ENCODE data around the gene ZC3HAV1L.
"Not testable (repeated sequence)": the region's sequence is repeated elsewhere in the genome, so short reads cannot be mapped to it uniquely, and the experiment has no call there.

The ZC3HAV1L gene

DNA sequence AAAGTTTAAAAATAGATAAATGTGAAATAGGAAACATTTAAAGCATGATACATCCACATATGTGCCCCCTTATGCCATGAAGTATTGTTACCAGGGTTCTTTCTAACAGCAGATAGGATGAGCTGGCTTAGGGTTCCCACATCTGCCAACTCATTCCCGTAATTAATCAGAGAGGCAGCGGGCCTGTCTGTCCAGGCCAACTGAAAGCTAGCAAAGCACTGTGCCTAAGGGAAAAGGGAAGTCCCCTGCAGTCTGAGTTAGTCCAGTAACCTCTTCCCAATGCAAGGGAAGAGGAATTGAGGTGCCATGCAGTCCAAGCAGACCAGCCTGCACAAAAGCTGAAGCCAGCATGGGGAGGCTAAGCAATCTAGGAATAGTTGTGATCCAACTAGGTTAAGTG is 18.3 kb upstream of the ZC3HAV1L start:
- no peak for DNase-seq (ENCODE audit: low read depth)

DNA sequence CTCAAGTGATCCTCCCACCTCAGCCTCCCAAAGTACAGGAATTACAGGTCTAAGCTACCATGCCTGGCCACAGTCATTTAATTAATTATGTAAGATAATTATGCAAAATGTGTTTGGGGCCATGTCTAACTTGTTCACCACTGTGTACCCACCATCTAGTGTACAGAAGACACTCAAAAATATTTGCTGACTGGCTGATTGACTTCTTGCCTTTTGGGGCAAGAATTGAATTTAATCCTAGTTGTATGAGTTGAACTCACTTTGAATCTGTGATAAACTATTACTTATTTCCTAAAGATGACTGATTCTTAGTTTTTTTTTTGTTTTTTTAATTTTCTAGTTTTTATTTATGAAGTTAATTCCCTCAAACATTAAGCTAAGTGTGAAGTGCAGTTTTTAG is 15.8 kb upstream of the ZC3HAV1L start:
- DNase-seq (ENCODE audit: low read depth): no peak

DNA sequence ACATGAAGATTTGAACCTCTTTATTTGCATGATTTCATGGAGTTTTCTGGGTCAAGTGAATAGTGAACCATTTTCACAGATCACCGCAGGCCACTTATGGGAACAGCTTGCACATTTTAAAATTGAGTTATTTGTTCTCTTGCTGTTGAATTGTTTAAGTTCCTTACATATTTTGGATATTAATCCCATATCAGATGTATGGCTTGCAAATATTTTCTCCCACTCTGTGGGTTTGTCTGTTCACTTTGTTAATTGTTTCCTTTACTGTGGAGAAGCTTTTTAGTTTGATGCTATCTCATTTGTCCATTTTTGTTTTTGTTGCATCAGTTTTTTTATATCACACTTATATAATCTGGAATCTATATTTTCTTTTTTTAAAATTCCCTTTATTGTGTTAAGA is 14.1 kb upstream of the ZC3HAV1L start:
- DNase-seq (ENCODE audit: low read depth): no peak

DNA sequence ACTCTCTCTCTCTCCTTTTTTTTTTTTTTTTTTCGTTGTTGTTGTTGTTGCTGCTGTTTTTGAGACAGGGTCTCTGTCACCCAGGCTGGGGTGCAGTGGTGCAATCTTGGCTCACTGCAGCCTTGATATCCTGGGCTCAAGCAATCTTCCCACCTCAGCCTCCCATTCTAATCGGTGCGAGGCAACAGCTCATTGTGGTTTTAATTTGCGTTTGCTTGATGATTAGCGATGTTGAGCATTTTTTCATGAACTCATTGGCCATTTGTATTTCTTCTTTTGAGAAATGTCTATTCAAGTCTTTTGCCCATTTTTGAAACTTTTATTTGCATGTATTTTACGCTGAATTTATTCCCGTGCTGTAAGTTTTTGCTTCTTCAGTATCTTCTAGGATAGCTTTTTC is 13.3 kb upstream of the ZC3HAV1L start:
- no peak for DNase-seq (ENCODE audit: low read depth)

DNA sequence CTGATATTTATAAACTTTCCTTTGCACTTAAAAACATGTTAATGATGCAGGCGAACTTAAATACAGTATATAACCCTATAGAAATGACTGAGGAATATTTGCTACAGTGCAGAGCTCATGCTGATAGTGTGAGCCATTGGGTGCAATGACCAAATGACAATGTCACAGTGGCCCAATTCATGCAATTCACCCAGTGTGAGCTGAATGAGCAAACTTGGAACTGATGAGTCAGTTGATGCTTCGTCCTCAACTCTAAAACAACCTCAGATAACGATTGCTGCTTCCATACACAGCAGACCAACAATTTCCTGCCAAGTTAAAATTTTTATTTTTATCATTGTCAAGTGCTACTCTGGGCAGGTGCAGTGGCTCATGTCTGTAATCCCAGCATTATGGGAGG is 12.1 kb upstream of the ZC3HAV1L start:
- DNase-seq (ENCODE audit: low read depth): no peak

DNA sequence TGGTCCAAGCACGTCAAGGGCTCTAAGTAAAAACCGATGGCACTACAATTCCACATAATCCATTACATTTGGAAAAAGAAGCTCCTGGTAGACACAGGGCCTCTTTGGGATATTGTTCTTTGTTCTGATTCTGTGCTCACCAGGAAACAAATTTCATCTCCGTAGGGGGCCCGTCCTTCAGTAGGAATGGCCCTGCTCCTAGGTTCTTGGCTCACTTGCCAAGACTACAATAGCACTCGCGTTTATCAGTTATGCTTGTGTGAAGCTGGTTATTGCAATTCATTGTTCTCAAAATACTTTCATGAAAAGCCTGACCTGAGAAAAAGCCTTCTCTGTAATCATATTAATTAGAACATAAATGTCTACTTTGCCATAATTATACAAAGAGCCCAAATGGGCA is 10.3 kb upstream of the ZC3HAV1L start:
- no peak for DNase-seq (ENCODE audit: low read depth)

DNA sequence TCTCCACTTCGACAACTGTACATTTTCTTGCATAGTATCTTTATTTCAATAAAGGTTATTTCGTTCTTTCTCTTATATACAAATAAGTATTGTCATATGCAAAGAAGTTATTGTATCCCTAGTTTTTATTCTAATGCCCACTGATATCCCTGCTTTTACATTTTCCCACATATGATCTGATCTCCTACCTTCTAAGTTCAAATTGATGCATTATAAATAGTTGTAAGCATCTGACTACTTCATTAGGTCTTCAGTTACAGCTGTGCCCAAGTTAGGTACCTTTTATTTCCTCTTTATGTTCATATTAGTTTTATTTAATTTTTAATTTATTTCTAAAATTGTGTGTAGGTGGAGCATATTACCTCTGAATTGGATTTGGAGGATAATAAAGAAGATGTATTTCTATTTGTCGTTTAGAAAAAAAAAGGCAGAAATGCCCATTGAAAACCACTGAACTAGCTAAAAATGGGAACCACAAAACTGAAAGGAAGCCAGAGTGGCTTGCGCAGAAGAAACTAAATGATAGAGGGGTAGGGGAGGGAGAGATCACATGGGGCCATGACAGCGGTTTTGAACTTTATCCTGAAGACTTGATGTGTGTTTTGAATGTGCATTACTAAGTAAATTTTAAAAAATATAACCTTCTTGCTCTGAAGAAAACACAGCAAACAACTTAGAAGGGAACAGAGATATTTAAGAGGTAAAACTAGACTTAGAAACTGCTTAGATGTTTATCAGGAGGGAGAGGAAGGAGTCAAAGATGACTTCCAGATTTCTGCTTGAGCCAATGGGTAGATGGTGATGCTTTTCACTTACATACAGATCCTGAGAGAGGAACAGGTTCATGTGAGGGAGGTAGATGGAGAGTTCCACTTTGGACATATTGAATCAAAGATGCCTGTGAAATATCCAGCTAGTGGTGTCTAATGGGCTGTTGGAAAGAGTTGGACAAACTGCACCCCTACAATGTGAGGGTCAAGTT is 9.3 kb upstream of the ZC3HAV1L start:
- DNase-seq (ENCODE audit: low read depth): no peak

DNA sequence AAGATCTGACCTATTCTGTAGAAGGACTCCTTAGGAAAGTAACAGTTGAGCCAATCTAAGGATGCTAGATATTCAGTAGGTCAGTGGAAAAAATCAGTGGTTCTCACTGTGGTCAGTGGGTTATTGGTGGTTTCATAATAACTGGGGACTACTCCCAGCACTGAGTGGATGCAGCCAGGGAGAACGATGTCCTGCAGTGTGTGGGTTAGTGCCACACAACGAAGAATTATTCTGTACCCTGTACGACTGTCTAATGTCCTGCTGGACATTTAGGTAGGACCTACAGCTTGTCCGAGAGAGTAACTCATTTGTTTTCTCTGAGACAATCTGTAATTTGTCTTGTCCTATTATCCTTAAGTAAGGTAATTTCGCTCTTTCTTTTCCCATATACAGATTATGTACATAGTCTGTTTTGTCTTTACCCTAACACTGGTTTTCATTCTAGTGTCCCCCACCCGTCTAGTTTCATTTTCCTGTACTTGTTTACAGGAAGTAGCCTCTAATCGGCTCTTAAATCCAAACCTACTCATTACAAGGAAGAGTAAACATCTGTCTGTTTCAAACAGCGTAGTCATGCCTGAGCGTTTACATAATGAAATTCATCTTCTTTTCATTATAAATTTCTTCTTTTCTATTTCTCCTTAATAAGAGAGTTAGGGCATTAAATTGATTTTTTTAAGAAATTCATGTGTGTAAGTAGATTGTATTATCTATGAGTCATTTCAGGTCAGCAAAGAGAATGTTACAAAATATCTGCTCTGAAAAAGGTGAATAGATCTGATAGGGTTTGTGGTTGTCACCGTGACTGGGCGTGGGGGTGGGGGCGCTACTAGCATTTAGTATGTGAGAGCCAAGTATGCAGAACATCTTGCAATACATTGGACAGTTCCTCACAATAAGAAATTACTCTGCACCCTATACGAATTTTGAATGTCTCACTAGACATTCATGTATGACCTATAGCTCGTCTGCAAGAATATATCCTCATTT is 8.3 kb upstream of the ZC3HAV1L start:
- DNase-seq (ENCODE audit: low read depth): peak; percentile 41

DNA sequence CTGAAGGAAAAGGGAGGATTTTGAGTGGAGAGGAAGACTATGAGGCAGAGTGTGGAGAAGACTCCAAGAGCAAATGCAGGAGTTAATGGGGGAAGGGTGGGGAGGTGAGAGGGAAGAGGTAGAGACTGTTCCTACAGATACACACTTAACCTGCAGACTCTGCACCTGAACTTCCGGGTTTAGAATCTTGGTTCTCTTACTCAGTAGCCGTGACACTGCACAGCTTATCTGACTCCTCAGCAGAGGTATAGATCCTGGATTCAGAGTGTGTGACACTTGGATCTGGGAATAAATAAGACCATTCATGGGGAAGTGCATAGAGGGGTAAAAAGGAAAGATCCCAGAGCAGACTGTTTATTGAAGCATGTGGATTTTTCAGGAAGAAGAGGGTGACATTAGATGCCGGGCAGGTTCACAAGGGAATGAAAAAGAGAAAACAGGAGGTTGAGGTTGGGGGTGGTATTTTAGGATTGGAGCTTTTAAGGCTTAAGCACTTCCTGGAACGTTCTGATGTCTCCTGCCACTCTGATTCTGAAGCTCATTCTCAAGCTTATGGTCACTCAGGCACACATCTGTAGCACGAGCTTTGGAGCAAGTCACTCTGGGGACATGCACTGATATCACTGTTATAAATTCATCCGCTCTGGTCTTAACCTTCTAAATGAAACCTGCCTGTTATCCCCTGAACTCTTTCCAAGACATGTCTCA is 5.7 kb upstream of the ZC3HAV1L start:
- DNase-seq (ENCODE audit: low read depth): no peak

DNA sequence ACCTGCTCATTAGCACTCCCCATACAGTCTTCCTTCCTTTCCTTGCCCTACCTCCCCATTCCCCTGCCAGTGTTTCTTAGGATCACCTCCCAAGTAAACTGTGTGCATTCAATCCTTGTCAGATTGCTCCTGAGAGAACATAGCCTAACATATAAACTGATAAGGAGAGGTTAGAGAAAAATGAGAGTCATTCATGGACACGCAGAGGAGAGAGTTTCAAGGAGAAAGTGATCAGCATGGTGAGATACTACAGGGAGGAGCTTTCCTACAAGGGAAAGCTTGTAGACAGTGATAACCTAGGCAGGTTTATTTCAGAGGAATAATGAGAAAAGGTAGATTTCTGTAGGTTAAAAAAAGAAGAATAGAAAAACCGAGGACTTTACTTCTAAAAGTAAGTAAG is 2.8 kb upstream of the ZC3HAV1L start:
- no peak for DNase-seq (ENCODE audit: low read depth)

DNA sequence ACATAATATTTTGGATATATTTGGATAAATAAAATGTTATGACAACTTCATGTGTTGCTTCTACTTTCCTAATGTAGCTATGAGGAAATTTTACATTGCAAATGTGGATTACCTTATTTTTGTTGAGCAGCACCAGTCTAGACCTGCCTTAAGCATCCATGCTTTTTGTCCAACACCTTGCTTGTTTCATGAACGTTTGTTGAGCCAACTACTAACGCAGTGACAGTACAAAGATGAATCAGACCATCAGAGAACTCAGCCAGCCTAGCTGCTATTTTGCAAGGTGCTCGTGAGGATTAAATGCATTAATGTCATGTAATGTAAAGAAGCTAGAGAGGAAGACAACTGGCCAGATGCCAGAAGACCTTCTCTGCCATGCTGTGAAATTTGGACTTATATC is 1.1 kb upstream of the ZC3HAV1L start:
- no peak for DNase-seq (ENCODE audit: low read depth)

DNA sequence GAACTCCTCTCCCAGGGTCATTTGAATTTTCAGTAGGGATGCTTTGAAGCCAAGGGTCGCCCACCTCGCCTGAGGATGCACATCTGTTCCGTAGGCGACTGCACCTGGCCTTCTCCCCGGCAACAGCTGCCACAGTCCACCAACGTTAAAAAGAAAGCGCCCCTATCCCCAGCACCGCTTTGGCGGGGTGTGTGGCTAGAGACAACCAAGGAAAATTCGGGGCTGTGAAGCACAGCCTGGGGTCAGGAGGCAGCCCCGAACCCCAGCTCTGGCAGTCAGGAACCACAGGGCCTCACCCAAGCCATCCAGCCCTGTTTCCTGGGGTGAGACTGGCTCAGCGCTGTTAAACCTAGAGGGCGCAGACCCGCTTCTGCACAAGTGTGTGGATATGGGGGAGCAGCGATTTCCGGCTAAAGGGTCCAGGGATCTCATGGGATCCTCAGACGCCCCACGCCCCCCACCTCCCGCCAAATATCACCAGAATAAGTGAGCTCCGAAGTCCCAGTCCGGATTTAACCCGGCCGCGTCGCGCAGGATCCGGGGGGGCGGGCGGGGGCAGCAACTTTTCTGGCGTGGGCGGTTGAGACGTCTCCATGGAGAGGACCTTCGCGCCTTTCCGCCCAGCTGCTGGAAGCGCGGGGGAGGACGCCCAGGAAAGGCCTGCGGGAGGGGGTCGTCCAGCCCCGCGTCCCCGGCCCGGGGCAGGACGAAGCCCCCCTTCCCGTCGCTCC is 822 bp downstream of the ZC3HAV1L start:
- DNase-seq (ENCODE audit: low read depth): no peak

DNA sequence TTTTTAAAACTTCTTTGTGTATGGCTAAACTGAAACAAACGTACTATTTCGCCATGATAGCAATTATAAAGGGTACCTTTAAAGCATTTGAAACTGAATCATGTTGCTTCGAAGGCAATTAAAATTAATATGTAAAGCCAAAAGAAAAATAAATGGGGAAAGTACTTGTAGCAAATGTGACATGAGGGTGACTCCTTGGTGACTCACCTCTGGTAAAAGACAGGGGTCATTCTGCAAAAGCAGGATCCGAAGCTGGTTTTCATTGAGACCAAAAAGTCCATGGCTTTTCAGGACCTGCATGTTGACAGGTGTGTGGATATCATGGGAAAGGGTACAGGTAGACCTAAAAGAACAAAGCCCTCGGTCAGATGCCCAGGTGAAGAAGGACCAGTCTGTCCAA is 1.5 kb downstream of the ZC3HAV1L start:
- DNase-seq (ENCODE audit: low read depth): no peak

DNA sequence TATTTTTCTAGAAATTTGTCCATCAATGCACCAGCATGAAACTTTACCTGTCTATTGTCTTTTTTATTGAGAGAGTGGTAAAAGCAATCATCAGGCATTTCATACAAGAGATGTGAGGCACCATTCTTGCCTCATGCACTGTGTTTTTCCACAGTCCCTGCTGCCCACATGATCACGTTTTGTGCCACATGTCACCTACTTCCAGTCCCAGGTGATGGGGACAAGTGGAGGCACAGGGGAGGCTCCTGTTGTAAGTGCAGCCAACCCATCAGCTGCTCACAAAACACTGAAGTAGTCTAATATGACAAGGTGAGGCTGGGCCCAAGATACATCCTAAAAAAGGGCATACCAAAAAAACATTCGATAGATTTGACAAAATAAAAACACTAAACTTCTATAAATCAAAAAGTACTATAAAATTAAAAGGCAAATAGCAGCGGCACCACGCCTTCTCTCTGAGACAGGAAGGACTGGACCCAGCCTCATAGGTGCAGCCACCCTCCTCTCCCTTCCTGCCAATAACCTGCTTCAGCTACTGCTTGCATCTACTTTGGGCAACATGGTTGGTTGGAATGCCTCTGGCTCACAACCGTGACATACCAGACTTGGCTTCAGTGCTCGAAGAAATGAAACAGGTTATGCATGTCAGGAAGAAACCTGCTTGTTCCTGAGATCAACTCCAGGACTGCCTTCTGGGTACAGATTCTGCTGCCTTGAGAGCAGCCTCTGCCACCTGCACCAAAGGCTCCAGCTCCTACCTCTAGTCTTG is 2.3 kb downstream of the ZC3HAV1L start:
- DNase-seq (ENCODE audit: low read depth): no peak

DNA sequence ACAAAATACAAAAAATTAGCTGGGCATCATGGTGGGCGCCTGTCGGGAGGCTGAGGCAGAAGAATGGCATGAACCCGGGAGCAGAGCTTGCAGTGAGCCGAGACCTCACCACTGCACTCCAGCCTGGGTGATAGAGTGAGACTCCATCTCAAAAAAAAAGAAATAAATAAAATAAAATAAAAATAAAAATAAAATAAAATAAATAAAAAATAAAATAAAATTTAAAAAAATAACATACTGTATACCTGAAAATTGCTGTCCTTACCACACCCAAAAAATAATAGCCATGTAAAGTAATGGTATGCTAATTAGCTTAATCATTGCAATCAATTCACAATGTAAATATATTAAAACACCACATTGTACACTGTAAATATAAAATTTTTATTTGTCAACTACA is 3.4 kb downstream of the ZC3HAV1L start:
- DNase-seq (ENCODE audit: low read depth): no peak

DNA sequence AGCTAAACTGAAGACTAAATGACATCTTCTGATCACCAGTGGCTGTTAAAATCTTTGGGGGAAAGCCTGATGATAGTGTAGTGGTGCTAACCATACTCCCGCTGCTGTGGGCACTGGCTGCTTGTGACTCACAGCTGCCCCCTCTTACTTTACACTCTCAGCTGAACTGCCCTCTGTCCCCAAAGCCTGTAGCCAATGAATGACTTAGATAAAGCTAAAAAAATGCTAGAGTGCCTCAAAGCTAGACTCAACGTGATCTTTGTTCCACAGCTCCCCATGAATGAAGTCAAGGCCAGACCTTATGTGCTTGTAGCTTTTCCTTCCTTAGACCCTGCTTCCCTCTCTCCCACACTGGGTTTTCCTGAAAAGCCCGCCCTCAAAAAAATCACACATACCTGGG is 6.5 kb downstream of the ZC3HAV1L start:
- DNase-seq (ENCODE audit: low read depth): no peak

DNA sequence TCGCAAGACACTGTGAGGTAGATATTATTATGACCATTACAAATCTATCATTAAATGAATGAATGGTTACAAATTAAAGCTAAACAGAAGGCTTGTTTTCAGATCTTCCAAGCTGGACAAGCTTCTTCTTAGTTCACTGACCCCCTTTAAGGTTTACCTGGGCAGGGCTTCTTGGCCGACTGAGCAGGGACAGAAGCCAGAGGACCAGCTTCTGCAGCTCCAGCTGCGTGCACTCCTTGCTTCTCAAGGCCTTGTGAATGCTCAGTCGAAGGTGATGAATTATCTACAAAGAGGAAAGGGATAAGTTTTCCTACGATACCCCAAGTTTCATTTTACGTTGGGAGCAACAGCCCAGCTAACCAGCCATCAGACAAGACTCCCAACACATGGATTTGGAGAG is 9.3 kb downstream of the ZC3HAV1L start:
- no peak for DNase-seq (ENCODE audit: low read depth)

DNA sequence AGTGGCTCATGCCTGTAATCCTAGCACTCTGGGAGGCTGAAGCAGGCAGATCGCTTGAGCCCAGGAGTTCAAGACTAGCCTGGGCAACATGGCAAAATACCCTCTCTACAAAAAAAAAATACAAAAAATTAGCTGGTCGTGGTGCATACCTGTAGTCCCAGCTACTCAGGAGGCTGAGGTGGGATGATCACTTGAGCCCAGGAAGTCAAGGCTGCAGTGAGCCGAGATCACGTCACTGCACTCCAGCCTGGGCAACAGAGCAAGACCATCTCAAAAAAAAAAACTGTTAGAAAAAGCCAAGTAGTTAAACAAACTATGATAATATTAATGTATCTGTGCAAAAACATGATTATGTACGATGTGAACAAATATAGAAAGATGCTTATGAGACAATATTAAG is 10.0 kb downstream of the ZC3HAV1L start:
- DNase-seq (ENCODE audit: low read depth): not testable (repeated sequence)

DNA sequence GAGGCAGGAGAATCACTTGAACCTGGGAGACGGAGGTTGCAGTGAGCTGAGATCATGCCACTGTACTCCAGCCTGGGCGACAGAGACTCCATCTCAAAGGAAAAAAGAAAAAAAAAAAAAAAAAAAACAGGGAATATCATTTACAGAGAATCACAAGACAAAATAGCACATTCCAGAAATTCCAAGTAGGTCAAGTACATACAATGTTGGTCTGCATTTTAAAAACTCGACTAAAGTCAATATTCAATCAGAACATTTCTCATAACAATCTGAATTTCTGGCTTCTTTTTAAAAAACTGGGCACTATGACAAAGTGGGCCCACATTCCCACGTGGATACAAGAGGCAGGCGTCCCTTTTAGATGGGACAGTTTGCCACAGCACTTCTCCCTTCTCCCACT is 12.8 kb downstream of the ZC3HAV1L start:
- DNase-seq (ENCODE audit: low read depth): no peak

DNA sequence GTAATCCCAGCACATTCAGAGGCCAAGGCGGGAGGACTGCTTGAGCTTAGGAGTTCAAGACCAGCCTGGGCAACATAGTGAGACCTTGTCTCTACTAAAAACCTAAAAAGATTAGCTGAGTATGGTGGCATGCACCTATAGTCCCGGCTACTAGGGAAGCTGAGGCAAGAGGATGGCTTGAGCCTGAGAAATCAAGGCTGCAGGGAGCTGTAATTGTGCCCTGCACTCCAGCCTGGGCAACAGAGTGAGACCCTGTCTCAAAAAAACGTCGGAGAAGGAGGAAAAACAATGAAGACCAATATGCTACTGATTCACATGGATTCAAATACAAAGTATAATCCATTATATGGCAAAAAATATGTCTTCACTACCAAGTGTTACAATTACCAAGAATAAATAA is 13.6 kb downstream of the ZC3HAV1L start:
- DNase-seq (ENCODE audit: low read depth): no peak

DNA sequence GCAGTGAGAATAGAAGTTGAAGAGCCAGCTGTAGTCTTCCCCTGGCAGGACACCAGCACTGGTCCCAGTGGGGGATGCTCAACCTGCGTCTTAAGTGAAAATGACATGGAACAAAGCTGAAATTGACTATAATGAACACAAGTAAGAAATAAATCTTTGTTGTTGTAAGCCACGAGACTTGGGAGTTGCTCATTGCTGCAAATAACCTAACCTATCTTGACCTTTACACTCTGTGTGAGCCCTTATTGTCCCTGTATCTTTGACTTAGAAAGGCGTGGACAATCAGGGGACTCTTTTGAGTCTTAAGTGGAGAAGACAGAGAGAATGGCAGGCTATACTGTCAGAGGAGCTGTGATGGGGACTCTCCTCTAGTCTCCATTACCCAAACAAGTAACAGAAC is 16.9 kb downstream of the ZC3HAV1L start:
- no peak for DNase-seq (ENCODE audit: low read depth)

Data from stimulated activated CD8-positive, alpha-beta memory T cell treated with anti-CD3 and anti-CD28 coated beads, Interleukin-7, amount 100 ng/mL, for 24 hours (primary cell).